AG04449 (cell line): ENCODE results near the gene MYCBP.
A peak's percentile ranks its signal among the peaks of the same experiment; 100 is the strongest.

Experiments used
- CTCF ChIA-PET: fragments of 350-600 bp; formaldehyde crosslinking; extraction: SDS; loops from one replicate; lab custom pipeline; 2021; ENCODE audit warnings: antibody characterized with exemption; lab: Yijun Ruan, JAX
- POLR2A ChIA-PET: fragments of 400-600, 350-600 bp; formaldehyde crosslinking; extraction: SDS; loops from one replicate; lab custom pipeline; 2020; ENCODE audit warnings: antibody characterized with exemption, inconsistent platforms; lab: Yijun Ruan, JAX
- DNase-seq: peaks from one replicate; pipeline ENCODE4 v3.0.0-alpha.2; 2010; ENCODE audit warnings: low read depth, low spot score
- H3K4me3 ChIP-seq: 2 replicates; pipeline ENCODE4 v1.5.1; 2011; ENCODE audit warnings: low read depth, mild to moderate bottlenecking, control low read depth, low read length
- TF ChIP-seq, protein P1 (sequence below): IDR thresholded peaks from one replicate; pipeline ENCODE4 v1.5.1; 2011; ENCODE audit warnings: mild to moderate bottlenecking, moderate library complexity, low read length, control low read depth, inconsistent platforms; ENCODE audit not compliant: insufficient read depth; ENCODE audit errors: missing control alignments

Gene MYCBP

DNA sequence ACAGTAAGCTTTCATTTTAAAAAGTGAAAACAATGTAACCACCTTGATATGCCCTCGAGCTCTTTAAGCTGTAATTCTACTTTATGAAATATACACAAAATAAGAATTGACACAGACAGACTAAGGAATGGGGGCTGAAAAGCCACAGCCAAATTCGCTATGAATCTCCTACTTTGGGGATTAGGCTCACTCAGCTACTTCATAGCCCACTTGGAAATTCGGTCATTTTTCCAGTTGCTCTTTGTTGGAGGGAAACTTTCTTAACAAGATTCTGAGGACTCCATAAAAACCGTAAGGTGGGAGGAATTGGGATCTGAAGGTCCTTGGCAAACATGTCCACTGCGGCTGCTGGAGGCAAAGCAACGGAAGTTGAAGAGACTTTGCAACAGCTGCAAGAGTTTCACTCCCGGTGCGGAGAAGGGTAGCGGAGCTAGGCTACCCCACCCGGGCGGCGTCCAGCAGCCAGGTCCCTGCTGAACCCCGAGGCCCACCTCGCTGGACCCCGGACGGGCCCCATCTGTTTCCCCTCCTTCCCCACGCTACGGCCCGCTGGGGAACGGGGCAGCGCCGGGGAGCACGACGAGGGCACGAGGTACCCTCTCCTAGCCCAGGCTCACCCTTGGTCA lies 634 bp downstream of the MYCBP start:
- CTCF ChIA-PET: interaction anchor here (1.1 to 1.5 kb wide), 2 partner anchors 10 to 220 kb away, joined by 3 to 9 read pairs; no protein-coding TSS in a partner anchor
- peak overlapping the region; percentile 94 for H3K4me3 ChIP-seq
- TF ChIP-seq, protein P1, sequence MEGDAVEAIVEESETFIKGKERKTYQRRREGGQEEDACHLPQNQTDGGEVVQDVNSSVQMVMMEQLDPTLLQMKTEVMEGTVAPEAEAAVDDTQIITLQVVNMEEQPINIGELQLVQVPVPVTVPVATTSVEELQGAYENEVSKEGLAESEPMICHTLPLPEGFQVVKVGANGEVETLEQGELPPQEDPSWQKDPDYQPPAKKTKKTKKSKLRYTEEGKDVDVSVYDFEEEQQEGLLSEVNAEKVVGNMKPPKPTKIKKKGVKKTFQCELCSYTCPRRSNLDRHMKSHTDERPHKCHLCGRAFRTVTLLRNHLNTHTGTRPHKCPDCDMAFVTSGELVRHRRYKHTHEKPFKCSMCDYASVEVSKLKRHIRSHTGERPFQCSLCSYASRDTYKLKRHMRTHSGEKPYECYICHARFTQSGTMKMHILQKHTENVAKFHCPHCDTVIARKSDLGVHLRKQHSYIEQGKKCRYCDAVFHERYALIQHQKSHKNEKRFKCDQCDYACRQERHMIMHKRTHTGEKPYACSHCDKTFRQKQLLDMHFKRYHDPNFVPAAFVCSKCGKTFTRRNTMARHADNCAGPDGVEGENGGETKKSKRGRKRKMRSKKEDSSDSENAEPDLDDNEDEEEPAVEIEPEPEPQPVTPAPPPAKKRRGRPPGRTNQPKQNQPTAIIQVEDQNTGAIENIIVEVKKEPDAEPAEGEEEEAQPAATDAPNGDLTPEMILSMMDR: no peak
- DNase-seq: no peak
- POLR2A ChIA-PET: interaction anchor here (0.6 to 0.8 kb wide), 2 partner anchors 154 to 254 kb away, joined by 3 read pairs; partner anchors contain the start of gene NDUFS5

DNA sequence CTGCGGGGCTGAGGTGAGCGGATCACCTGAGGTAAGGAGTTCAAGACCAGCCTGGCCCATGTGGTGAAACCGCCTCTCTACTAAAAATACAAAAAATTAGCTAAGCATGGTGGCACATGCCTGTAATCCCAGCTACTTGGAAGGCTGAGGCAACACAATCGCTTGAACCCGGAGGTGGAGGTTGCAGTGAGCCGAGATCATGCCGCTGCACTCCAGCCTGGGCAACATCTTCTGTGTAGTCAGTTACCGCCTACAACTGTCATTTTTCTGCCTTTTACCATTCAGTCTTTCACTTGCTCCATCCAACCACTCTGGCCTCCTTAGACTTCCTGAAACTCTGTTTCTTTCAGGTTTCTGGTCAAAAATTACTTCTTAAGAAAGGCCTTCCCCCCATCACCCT lies 2.2 kb downstream of the MYCBP start:
- ChIA-PET POLR2A (no interaction called here), CTCF (no interaction called here)
- H3K4me3 ChIP-seq: no peak overlapping the region
- TF ChIP-seq, protein P1: no peak
- DNase-seq: no peak

DNA sequence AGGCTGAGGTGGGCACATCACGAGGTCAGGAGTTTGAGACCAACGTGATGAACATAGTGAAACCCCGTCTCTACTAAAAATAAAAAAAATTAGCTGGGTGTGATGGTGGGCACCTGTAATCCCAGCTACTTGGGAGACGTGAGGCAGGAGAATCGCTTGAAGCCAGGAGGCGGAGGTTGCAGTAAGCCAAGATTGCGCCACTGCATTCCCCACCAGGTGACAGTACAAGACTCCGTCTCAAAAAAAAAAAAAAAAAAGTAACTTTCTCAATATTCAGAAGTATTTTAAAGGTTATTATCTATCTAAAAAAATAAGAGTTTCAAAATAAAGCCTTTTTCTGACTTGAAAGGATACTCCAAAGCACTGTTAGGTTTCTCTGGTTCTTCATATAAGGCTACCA lies 5.9 kb downstream of the MYCBP start:
- ChIA-PET POLR2A (no interaction called here), CTCF (no interaction called here)
- DNase-seq: no peak
- TF ChIP-seq, protein P1: no peak
- no peak overlapping the region for H3K4me3 ChIP-seq

DNA sequence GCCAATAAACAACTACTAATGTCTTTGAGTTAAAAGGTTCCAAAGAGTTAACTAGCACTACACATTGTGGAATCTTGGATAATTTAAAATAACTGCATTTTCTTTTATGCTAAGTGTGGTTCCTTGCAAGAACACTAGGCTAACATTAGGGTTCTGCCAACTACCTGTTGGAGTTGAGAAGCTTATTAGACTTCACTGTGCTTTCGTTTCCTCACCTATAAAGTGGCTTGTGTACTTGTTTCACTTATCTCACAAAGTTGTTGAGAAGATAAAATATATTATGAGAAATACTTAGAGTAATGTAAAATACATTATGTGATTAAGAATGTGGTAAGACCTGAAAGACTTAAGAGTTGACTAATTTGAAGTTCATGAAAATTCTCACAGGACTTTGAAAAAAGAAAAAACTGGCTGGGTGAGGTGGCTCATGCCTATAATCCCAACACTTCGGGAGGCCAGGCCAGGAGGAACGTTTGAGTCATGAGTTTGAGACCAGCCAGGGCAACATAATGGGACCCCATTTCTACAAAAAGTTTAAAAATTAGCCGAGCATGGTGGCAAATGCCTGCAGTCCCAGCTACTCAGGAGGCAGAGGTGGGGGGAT lies 7.9 kb downstream of the MYCBP start:
- DNase-seq: no peak
- ChIA-PET POLR2A (no interaction called here), CTCF (no interaction called here)
- no peak overlapping the region for H3K4me3 ChIP-seq
- TF ChIP-seq, protein P1: no peak

DNA sequence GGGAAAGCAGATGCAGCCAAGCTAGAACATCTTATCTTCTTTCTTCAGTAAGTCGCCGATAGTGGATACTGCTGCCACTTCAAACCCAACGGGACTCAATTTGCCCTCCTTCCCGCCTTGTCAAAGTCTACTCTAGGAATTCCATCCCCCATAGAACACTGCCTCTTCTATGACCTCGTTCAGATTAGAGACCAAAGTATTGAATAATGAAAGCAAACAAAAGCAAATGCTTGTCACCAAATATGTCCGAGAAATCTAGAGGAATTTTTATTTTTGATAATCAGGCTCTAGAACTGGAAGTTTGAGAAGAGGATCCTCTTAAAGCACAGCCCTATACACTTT lies 12.7 kb downstream of the MYCBP start:
- no peak for DNase-seq
- ChIA-PET CTCF (interaction anchor here (1.5 to 3.1 kb wide), 3 partner anchors 9 to 238 kb away, joined by 4 to 19 read pairs (median 5); no protein-coding TSS in a partner anchor), POLR2A (no interaction called here)
- H3K4me3 ChIP-seq: peak overlapping the region; percentile 92
- TF ChIP-seq, protein P1: no peak
